ENCODE data around the gene RHOF. TPM values are rescaled to one million over a fixed set of nuclear protein-coding genes. Genes with fewer than 3 reads are reported as not detected.

RHOF gene
- total and polyA plus RNA-seq, 2 of the 13 experiments (the other 11 are each of a cell fraction or from before 2014, with no cell fraction given) = 14.6 to 32.2 TPM

- TF ChIP-seq ZNF430 (CRISPR knock-in tag; IDR thresholded peaks at IDR 0.05) = peak; percentile 67; the same call in 1 of the 2 replicates
- TF ChIP-seq ASH2L (IDR thresholded peaks at IDR 0.05; ENCODE audit: insufficient read length, low read depth, low read length) = peak; percentile 29
- TF ChIP-seq, protein P1, sequence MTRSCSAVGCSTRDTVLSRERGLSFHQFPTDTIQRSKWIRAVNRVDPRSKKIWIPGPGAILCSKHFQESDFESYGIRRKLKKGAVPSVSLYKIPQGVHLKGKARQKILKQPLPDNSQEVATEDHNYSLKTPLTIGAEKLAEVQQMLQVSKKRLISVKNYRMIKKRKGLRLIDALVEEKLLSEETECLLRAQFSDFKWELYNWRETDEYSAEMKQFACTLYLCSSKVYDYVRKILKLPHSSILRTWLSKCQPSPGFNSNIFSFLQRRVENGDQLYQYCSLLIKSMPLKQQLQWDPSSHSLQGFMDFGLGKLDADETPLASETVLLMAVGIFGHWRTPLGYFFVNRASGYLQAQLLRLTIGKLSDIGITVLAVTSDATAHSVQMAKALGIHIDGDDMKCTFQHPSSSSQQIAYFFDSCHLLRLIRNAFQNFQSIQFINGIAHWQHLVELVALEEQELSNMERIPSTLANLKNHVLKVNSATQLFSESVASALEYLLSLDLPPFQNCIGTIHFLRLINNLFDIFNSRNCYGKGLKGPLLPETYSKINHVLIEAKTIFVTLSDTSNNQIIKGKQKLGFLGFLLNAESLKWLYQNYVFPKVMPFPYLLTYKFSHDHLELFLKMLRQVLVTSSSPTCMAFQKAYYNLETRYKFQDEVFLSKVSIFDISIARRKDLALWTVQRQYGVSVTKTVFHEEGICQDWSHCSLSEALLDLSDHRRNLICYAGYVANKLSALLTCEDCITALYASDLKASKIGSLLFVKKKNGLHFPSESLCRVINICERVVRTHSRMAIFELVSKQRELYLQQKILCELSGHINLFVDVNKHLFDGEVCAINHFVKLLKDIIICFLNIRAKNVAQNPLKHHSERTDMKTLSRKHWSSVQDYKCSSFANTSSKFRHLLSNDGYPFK (CRISPR knock-in tag; IDR thresholded peaks at IDR 0.05; ENCODE audit: borderline replicate concordance) = no peak
- no peak for TF ChIP-seq FOXA3 (CRISPR knock-in tag; IDR thresholded peaks at IDR 0.05)
- TF ChIP-seq JUN (CRISPR knock-in tag; IDR thresholded peaks at IDR 0.05) = 0 out of 2 replicates have a peak, but pooled peaks have one; percentile 41
- no peak for TF ChIP-seq RBM39 (IDR thresholded peaks at IDR 0.05; ENCODE audit: low read depth, low read length, poor library complexity, severe bottlenecking)
- no peak for TF ChIP-seq ZNF766 (CRISPR knock-in tag; IDR thresholded peaks at IDR 0.05; ENCODE audit: borderline replicate concordance)
- TF ChIP-seq ZNF775 (CRISPR knock-in tag; IDR thresholded peaks at IDR 0.05; ENCODE audit: borderline replicate concordance) = no peak
- TF ChIP-seq HNF1B (CRISPR knock-in tag; IDR thresholded peaks at IDR 0.05) = peak; percentile 38; the same call in 1 of the 2 replicates
- TF ChIP-seq XRCC5 (optimal IDR thresholded peaks at IDR 0.05; ENCODE audit: low read length) = peak; percentile 23
- TF ChIP-seq ZGPAT (CRISPR knock-in tag; IDR thresholded peaks at IDR 0.05) = peak; percentile 26; the same call in 1 of the 2 replicates
- no peak for TF ChIP-seq NFKB2 (CRISPR knock-in tag; IDR thresholded peaks at IDR 0.05; ENCODE audit: borderline replicate concordance)
- TF ChIP-seq, protein P2, sequence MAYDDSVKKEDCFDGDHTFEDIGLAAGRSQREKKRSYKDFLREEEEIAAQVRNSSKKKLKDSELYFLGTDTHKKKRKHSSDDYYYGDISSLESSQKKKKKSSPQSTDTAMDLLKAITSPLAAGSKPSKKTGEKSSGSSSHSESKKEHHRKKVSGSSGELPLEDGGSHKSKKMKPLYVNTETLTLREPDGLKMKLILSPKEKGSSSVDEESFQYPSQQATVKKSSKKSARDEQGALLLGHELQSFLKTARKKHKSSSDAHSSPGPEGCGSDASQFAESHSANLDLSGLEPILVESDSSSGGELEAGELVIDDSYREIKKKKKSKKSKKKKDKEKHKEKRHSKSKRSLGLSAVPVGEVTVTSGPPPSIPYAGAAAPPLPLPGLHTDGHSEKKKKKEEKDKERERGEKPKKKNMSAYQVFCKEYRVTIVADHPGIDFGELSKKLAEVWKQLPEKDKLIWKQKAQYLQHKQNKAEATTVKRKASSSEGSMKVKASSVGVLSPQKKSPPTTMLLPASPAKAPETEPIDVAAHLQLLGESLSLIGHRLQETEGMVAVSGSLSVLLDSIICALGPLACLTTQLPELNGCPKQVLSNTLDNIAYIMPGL (CRISPR knock-in tag; IDR thresholded peaks at IDR 0.05; ENCODE audit: borderline replicate concordance in 1 of 2, low read depth in 1 of 2) = no peak
- 0 out of 2 replicates have a peak, but pooled peaks have one; percentile 29 for TF ChIP-seq ZNF280D (CRISPR knock-in tag; IDR thresholded peaks at IDR 0.05)
- TF ChIP-seq PAWR (CRISPR knock-in tag; IDR thresholded peaks at IDR 0.05; ENCODE audit: borderline replicate concordance) = no peak
- TF ChIP-seq ZFX (CRISPR knock-in tag; IDR thresholded peaks at IDR 0.05; ENCODE audit: low read depth) = peak; percentile 44; the same call in 1 of the 2 replicates
These were observed 44.8 kb downstream of the RHOF start (continued) for GRCh38 chr12:121748571-121749265.

All from HepG2 (cell line).